Astrocyte of the spinal cord (primary cell): Measurements from ENCODE around the gene ZNRF3.
A peak's percentile ranks its signal among the peaks of the same experiment; 100 is the strongest.
"Not testable (repeated sequence)": the region's sequence is repeated elsewhere in the genome, so short reads cannot be mapped to it uniquely, and the experiment has no call there.

Experiments used
- DNase-seq: peaks from one replicate; pipeline ENCODE4 v3.0.0; 2011; ENCODE audit warnings: low read depth, low spot score
- H3K4me3 ChIP-seq: 2 replicates; pipeline ENCODE4 v1.5.1; 2011; ENCODE audit warnings: low read depth, mild to moderate bottlenecking, low read length, moderate library complexity
- in situ Hi-C: cut with HindIII; loops from 2 replicates; pipeline ENCODE4 v1.10.0; 2017; ENCODE audit warnings: low sequenced_read_pairs
- TF ChIP-seq, protein P1 (sequence below): IDR thresholded peaks from 2 replicates; pipeline ENCODE4 v1.5.1; 2012; ENCODE audit warnings: low read depth, mild to moderate bottlenecking, low read length, inconsistent platforms

Gene ZNRF3

DNA sequence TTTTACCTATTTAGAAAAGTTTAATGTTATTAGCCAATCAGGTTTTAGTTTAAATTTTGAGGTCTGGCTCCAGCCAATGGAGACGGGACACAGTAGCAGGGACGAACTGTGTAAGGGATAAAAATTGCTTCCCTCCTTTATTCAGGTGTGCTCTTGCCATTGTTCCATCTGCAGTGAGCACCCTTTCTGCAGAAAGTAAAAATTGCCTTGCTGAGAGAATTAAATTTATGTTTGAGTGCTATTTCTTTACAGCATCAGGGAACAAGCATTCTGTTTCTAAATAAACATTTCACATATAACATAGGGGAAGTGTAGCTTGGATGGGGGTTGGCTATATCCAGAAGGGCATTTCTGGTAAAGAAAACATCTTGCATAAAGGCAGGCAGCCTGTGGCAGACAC, 36.4 kb upstream of the ZNRF3 start:
- DNase-seq: no peak
- in situ Hi-C loops: no loop called here
- no peak overlapping the region for H3K4me3 ChIP-seq
- TF ChIP-seq, protein P1, sequence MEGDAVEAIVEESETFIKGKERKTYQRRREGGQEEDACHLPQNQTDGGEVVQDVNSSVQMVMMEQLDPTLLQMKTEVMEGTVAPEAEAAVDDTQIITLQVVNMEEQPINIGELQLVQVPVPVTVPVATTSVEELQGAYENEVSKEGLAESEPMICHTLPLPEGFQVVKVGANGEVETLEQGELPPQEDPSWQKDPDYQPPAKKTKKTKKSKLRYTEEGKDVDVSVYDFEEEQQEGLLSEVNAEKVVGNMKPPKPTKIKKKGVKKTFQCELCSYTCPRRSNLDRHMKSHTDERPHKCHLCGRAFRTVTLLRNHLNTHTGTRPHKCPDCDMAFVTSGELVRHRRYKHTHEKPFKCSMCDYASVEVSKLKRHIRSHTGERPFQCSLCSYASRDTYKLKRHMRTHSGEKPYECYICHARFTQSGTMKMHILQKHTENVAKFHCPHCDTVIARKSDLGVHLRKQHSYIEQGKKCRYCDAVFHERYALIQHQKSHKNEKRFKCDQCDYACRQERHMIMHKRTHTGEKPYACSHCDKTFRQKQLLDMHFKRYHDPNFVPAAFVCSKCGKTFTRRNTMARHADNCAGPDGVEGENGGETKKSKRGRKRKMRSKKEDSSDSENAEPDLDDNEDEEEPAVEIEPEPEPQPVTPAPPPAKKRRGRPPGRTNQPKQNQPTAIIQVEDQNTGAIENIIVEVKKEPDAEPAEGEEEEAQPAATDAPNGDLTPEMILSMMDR: no peak

GRCh38 chr22:28855355-28856094, 27.8 kb upstream of the ZNRF3 start:
- in situ Hi-C loops: no loop called here
- TF ChIP-seq, protein P1: peak; percentile 88
- no peak overlapping the region for H3K4me3 ChIP-seq
- peak; percentile 77 for DNase-seq

GRCh38 chr22:28856095-28856455, 27.3 kb upstream of the ZNRF3 start:
- in situ Hi-C loops: no loop called here
- TF ChIP-seq, protein P1: no peak
- DNase-seq: no peak
- H3K4me3 ChIP-seq: no peak overlapping the region

DNA sequence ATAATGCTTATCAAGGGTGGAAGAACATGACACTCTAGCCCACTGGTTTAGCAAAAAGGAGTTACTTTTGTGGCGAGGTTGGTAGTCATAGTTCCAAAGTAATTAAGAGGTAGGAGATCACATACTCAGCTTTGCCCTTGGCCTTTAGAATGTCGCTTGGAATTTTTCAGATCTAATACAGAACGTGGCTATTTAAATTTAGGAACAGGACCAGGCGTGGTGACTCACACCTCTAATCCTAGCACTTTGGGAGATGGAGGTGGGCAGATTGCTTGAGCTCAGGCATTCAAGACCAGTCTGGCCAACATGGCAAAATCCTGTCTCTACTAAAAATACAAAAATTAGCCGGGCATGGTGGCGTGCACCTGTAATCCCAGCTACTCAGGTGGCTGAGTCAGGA, 26.1 kb upstream of the ZNRF3 start:
- in situ Hi-C loops: no loop called here
- TF ChIP-seq, protein P1: no peak
- no peak for DNase-seq
- H3K4me3 ChIP-seq: no peak overlapping the region

- in situ Hi-C loops: no loop called here
- no peak overlapping the region for H3K4me3 ChIP-seq
- DNase-seq: no peak
- TF ChIP-seq, protein P1: no peak
These were observed 18.3 kb upstream of the ZNRF3 start for GRCh38 chr22:28864878-28865596.

DNA sequence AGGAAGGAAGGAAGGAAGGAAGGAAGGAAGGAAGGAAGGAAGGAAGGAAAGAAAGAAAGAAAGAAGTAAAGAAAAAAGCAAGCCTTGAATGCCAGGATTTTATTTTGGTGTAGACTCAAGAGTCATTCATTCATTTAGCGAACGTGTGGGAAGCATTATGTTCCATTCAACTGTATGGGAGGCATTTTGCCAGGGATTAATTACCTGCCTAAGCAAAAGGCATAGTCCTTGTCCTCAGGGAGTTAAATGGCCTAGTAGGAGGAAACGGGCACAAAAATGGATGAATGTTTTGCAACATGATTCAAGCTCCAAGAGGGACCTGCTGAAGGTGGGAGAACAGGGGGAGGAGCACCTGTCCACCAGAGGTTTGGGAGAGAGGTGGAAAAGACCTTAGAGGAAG, 16.2 kb upstream of the ZNRF3 start:
- TF ChIP-seq, protein P1: no peak
- no peak overlapping the region for H3K4me3 ChIP-seq
- DNase-seq: no peak
- in situ Hi-C loops: no loop called here

DNA sequence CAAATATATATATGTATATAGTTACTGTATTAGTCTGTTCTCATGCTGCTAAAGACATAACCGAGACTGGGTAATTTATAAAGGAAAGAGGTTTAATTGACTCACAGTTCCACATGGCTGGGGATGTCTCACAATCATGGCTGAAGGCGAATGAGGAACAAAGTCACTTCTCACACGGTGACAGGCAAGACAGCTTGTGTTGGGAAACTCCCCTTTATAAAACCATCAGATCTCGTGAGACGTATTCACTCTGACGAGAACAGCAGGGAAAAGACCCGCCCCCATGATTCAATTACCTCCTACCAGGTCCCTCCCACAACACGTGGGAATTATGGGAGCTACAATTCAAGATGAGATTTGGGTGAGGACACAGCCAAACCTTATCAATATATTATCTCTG, 15.0 kb upstream of the ZNRF3 start:
- DNase-seq, H3K4me3 ChIP-seq, in situ Hi-C loops: not testable (repeated sequence)
